GM19467 (cell line): ENCODE data around the gene LRRC46.

Experiments used
- ATAC-seq: cut with Tn5 transposase; IDR thresholded peaks from one replicate; pipeline ENCODE4 v1.9.1; 2021; ENCODE audit warnings: mild to moderate bottlenecking, moderate library complexity; ENCODE audit not compliant: unreplicated experiment

The LRRC46 gene, protein sequence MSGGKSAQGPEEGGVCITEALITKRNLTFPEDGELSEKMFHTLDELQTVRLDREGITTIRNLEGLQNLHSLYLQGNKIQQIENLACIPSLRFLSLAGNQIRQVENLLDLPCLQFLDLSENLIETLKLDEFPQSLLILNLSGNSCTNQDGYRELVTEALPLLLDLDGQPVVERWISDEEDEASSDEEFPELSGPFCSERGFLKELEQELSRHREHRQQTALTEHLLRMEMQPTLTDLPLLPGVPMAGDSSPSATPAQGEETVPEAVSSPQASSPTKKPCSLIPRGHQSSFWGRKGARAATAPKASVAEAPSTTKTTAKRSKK

GRCh38 chr17:47831003-47831933 is at the start of gene LRRC46, which contains the start of gene MRPL10:
TSS of gene LRRC46 (plus strand) at chr17:47831670. CDS start at chr17:47831990, 320 bp downstream.
TSS of gene MRPL10 (minus strand) at chr17:47831541. CDS start at chr17:47831511, 30 bp downstream.
- peak; percentile 79 for ATAC-seq

GRCh38 chr17:47785538-47786123 is 45.8 kb upstream of the LRRC46 start:
- ATAC-seq = no peak

DNA sequence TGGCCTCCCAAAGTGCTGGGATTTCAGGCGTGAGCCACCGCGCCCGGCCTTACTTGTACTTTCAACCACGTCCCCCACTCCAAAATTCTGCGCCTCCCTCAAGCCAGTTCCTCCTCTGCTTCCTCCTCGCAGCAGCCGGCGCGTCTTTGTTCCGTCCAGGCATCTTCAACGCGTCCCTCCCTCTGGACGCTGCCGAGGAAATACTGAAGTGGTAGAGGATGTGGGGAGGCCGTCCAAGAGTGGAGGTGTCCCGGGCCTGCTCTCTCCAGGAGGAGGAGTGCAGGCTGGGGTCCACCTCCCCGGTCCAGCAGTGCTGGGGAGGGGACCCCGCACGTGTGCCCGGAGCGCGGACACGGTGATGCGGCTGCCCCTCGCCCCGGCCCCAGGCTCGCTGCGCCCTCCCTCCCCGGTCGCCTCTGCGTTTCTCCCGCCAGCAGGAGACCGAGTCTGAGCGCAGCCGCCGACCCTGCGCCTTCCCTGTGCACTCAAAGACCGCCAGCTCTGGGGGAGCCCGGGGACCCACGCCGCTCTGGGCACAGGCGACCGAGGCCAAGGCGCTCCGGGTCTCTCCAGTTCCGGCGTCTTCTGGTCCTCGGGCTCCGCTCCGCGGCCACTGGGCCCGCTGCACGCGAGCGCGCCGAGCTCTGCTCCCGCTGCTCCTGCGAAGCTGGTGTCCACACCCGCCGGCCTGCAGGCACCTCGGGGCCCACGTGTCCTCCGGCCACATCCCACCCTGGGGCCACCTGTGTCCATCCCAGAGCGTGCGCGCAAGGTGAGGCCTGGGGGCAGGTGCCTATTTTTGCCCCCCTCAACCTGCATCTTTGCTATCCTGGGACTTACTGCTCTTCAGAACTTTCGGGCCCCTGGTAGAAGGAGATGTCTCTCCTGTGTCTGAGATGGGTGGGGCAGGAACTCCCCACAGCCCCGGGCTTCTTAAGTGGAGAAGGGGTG is 41.6 kb upstream of the LRRC46 start:
- no peak for ATAC-seq

DNA sequence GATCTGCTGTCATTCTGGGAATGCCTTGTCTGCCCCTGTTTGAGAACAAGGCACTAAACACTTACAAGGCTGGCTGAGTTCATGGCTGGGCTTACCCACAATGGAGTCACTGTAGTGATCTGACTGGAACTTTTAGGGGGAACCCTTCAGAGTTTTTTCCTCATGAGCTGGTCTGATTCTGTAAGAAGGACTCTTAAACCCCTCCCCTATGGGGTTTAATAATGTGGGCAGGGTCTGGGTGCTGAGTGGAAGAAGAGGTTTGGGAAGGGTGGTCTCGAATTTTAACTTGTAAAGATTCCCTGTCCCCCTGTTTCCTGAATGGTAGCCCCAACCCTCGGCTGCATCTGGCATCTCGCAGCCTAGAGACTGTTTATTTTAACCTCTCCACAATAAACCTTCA is 40.4 kb upstream of the LRRC46 start:
- ATAC-seq = no peak

GRCh38 chr17:47792457-47792856 is 39.0 kb upstream of the LRRC46 start:
- no peak for ATAC-seq

GRCh38 chr17:47792979-47793378 is 38.5 kb upstream of the LRRC46 start:
- no peak for ATAC-seq

DNA sequence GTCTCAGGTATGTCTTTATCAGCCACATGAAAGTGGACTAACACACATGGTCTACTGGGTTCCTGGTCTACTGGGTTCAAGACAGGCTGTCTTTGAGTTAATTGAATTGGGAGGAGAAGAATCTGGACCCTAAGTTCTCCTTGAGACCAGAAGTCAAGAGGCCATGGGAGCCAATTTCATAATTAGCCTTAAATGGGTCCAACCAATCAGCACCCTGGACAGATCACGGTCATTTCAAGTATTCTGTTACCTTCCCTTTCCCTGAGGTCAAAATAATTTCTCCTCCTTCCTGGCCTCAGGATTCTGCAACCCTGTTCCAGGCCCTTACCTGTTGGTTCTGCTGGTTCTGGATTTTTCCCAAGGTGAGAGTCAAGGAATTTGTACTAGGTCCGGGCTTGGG is 33.7 kb upstream of the LRRC46 start:
- ATAC-seq = no peak

- ATAC-seq = no peak
These were observed 30.8 kb upstream of the LRRC46 start for GRCh38 chr17:47800686-47801085.

DNA sequence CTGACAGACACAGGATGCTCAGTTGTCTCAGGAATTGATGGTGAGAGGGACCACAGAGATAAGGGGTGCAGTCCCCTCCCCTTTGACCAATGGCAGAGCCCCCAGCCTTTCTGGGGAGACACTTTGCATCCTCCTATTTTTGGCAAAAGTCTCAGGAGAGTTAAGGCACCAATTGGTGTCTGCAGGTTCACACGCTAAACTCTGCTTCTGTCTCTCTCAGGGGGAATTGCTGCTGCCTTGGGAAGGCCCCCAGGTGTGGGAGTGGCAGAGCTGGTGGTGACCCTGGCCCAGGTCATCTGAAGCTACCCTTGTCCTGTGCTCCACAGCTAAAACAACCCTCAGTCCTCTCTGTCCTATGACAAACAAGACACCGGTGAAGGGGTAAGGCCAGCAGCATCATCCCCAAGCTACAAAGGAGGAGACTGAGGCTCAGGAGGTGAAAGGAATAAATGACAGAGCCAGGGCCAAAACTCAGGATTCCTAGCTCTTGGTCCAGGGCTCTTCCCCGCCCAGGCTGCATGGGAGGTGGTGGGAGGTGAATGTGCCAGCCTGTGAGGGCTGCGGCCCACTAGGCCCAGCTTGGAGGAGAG is 30.2 kb upstream of the LRRC46 start:
- no peak for ATAC-seq

DNA sequence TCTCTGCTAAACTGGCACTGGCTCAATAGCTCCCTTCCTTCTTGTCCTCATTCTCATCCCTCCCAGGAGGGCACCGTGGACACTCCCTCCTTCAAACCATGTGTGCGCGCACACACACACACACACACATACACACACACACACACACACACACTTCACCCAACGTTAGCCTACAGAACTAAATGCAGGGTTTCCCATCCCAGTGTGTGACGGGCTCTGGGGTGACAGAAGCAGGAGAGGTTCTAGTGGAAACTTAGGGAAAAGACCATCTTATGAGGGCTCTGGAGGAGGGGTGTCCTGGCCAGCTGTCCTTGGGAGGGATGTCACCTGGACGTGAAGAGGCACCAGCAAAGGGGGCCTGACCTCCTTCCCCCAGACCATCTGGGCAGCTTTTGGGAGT is 29.6 kb upstream of the LRRC46 start:
- ATAC-seq = no peak

- no peak for ATAC-seq
These were observed 29.0 kb upstream of the LRRC46 start for GRCh38 chr17:47802341-47803022.

DNA sequence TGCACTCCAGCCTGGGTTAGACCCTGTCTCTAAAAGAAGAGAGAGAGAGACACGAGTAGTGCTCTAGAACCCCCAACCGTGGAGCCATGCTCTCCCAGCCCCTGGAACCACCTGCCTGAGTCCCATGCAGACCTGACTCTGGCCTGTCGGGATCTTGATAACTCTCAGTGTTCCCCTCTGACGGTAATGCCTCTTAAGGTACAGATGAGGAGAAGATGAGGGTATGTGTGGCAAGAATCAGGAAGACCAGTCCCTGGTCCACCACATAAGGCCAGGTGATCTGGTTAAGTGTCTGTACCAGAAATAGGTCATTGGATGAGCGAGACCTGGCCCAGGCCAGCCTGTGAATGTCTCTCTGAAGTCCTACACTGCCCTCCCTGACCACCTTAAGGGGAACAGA is 28.3 kb upstream of the LRRC46 start:
- ATAC-seq = no peak

- ATAC-seq = no peak
These were observed 27.7 kb upstream of the LRRC46 start for GRCh38 chr17:47803751-47804150.

GRCh38 chr17:47804461-47804860 is 27.0 kb upstream of the LRRC46 start:
- no peak for ATAC-seq

- ATAC-seq = no peak
These were observed 25.2 kb upstream of the LRRC46 start for GRCh38 chr17:47806026-47806912.

GRCh38 chr17:47806913-47807255 is 24.6 kb upstream of the LRRC46 start:
- ATAC-seq = no peak

DNA sequence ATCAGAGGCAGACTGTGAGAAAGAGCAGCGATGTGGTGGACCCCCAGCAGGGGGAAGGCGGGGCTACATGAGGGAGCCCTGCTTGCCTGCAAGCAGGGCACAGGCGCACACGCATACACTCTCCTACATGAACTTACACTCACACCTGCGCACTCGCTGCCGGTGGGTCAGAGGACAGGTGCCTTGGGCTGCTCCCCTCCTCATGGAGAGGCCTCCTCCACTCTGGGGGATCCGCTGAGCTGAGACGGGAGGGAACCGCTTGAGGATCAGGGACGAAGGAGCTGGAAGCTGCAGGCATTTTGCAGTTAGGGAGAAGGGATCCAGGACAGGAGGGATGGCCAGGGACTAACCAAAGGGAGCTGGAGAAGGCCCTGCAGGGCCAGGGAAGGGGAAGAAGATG is 24.0 kb upstream of the LRRC46 start:
- ATAC-seq = no peak

- no peak for ATAC-seq
These were observed 23.2 kb upstream of the LRRC46 start for GRCh38 chr17:47808036-47808829.
